NCI-H524 treated with DMSO at 0.1 percent for 48 hours (cell line): Measurements from ENCODE around the gene GTF2IRD2.
"Not testable (repeated sequence)": the region's sequence is repeated elsewhere in the genome, so short reads cannot be mapped to it uniquely, and the experiment has no call there.

Experiments
- DNase-seq: peaks from one replicate; lab custom pipeline; 2025; lab: John Stamatoyannopoulos, UW

Gene GTF2IRD2

GRCh38 chr7:74850833-74851721 is at the start of gene GTF2IRD2:
TSS of gene GTF2IRD2 (minus strand) at chr7:74851605. CDS start at chr7:74836378, 15,227 bp downstream.
- DNase-seq = not testable (repeated sequence)

- peak; percentile 22 for DNase-seq
Observed at GRCh38 chr7:74890158-74891123, 39.0 kb upstream of the GTF2IRD2 start.

- DNase-seq = not testable (repeated sequence)
Observed at GRCh38 chr7:74889518-74890129, 38.2 kb upstream of the GTF2IRD2 start.

GRCh38 chr7:74885295-74885694 is 33.9 kb upstream of the GTF2IRD2 start:
- DNase-seq = not testable (repeated sequence)

- not testable (repeated sequence) for DNase-seq
Observed at GRCh38 chr7:74882110-74882509, 30.7 kb upstream of the GTF2IRD2 start.

GRCh38 chr7:74874748-74875512 is 23.5 kb upstream of the GTF2IRD2 start:
- not testable (repeated sequence) for DNase-seq

- not testable (repeated sequence) for DNase-seq
Observed at GRCh38 chr7:74874104-74874747, 22.8 kb upstream of the GTF2IRD2 start.

- not testable (repeated sequence) for DNase-seq
Observed at GRCh38 chr7:74872542-74872941, 21.1 kb upstream of the GTF2IRD2 start.

- DNase-seq = not testable (repeated sequence)
Observed at GRCh38 chr7:74865777-74866176, 14.4 kb upstream of the GTF2IRD2 start.

GRCh38 chr7:74849853-74850252 is 1.6 kb downstream of the GTF2IRD2 start:
- not testable (repeated sequence) for DNase-seq

GRCh38 chr7:74830411-74830810 is 21.0 kb downstream of the GTF2IRD2 start:
- not testable (repeated sequence) for DNase-seq

- DNase-seq = not testable (repeated sequence)
Observed at GRCh38 chr7:74829959-74830358, 21.4 kb downstream of the GTF2IRD2 start.

GRCh38 chr7:74821259-74821658 is 30.1 kb downstream of the GTF2IRD2 start:
- not testable (repeated sequence) for DNase-seq

- not testable (repeated sequence) for DNase-seq
Observed at GRCh38 chr7:74820146-74820805, 31.1 kb downstream of the GTF2IRD2 start.

- not testable (repeated sequence) for DNase-seq
Observed at GRCh38 chr7:74815882-74816281, 35.5 kb downstream of the GTF2IRD2 start.

- DNase-seq = not testable (repeated sequence)
Observed at GRCh38 chr7:74798644-74799043, 52.8 kb downstream of the GTF2IRD2 start.

GRCh38 chr7:74797848-74798622 is 53.4 kb downstream of the GTF2IRD2 start:
- not testable (repeated sequence) for DNase-seq

- not testable (repeated sequence) for DNase-seq
Observed at GRCh38 chr7:74789200-74789736, 62.1 kb downstream of the GTF2IRD2 start.
